ENCODE results near the gene IARS1.

DNA sequence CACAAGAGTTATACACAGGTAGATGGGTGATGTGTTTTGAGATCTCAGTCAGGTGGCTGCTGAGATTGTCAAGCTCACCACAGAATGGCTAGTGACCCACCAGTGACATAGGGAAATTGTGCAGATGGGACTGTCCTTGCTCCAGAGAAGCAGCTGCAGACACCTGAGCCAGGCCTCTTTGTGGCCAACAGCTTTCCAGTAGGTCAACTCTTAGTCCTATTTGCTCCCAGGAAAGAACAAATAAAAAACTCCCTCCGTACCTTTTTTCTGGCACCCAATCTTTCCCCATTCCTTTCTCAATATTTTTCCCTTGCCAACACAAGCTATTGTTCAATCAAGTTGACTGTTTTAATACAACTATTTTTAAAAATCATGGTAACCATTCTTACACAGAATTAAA lies 14.2 kb downstream of the IARS1 start:
- TF ChIP-seq CTCF (conservative IDR thresholded peaks at IDR 0.05; ENCODE audit: low read length) (no peak), EZH2phosphoT487 (IDR thresholded peaks at IDR 0.05; ENCODE audit: borderline replicate concordance, low read depth, low read length) (no peak)

Measured in OCI-LY7 (cell line).